KBM-7 (cell line): ENCODE measurements around the gene WFDC13.

ENCODE experiments used
- DNase-seq: peaks from one replicate; pipeline ENCODE4 v3.0.0-alpha.2; 2015
- in situ Hi-C: fragments of 300-500 bp; cut with MboI; formaldehyde crosslinking; loops from 2 replicates; pipeline ENCODE4 v1.14.3; 2020; ENCODE audit warnings: low sequenced_read_pairs, low pct_unique_long_range_greater_than_20kb, mixed read lengths

The WFDC13 gene

DNA sequence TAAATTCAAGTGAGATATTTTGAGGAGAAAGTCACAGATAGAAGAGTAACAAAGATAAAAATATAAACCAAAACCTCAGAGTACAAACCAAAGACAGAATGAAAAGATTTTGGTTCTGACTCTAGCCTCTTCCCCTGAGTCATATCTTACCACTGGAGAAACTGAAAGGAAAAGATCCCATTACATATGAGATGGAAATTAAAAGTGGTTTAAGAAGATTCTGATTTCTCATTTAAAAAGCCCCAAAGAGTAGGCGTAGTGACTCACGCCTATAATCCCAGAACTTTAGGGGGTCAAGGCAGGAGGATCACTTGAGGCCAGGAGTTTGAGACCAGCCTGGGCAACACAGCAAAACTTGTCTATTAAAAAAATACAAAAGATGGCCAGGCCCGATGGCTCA lies 50.9 kb downstream of the WFDC13 start:
- in situ Hi-C loops = loop anchor here (25.0 kb wide), 2 partner anchors 140 to 440 kb away; partner anchors contain the start of genes MATN4 and RBPJL
- no peak for DNase-seq

- DNase-seq = no peak
- in situ Hi-C loops = loop anchor here (25.0 kb wide), 2 partner anchors 146 to 446 kb away; partner anchors contain the start of genes MATN4 and RBPJL
Observed at GRCh38 chr20:45758096-45758495, 56.3 kb downstream of the WFDC13 start.
